IgD-negative memory B cell (primary cell): ENCODE measurements around the gene BICD1. TPM values are rescaled to one million over a fixed set of nuclear protein-coding genes. Genes with fewer than 3 reads are reported as not detected.

Experiments used
- H3K27ac Mint-ChIP-seq, 3 donors: one replicate each; pipeline ENCODE4 v1.8.0; 2020 to 2022; ENCODE audit warnings: mild to moderate bottlenecking in 3 of 3, mixed read lengths in 3 of 3, moderate library complexity in 1 of 3
- H3K27me3 Mint-ChIP-seq: one replicate; pipeline ENCODE4 v1.8.0; 2021; ENCODE audit warnings: mixed read lengths
- H3K36me3 Mint-ChIP-seq: one replicate; pipeline ENCODE4 v1.8.0; 2020; ENCODE audit warnings: mild to moderate bottlenecking, mixed read lengths
- H3K4me1 Mint-ChIP-seq, 3 donors: one replicate each; pipeline ENCODE4 v1.8.0; 2020 to 2022; ENCODE audit warnings: mixed read lengths in 3 of 3, mild to moderate bottlenecking in 1 of 3
- H3K4me3 Mint-ChIP-seq, 4 donors: one replicate each; pipeline ENCODE4 v1.8.0; 2020 to 2022; ENCODE audit warnings: mild to moderate bottlenecking in 4 of 4, mixed read lengths in 4 of 4, moderate library complexity in 3 of 4
- H3K9me3 Mint-ChIP-seq, 3 donors: one replicate each; pipeline ENCODE4 v1.8.0; 2020 to 2021; ENCODE audit warnings: mixed read lengths in 3 of 3, mild to moderate bottlenecking in 1 of 3
- polyA plus RNA-seq: library from polyadenylated mRNA; unstranded; fragments of 300-500 nt; fragmentation: Illumina TruSeq; gene quantifications from one replicate; pipeline ENCODE4 v1.2.3, GENCODE V29; 2021

The BICD1 gene
- polyA plus RNA-seq, 1 donor from 2014 or later = 19.9 TPM

DNA sequence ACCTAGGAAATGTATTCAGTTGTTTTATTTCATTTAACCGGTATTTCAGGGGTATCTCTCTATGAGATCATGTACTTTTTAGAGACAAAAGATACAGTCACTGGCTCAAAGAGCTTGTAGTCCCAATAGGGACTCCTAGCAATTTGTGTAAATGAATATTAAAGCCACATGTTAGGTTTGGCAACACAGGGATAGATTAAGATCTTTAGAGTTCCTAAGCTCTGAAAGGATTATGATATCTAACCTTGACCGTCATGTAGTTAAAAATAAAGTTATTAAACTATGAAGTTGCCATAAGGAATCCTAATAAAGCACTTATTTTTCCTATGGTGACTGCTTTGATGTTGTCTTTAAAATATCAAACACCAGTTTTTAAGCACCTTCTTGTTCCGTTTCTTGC is 192.3 kb downstream of the BICD1 start:
- Mint-ChIP-seq H3K27ac (peak overlapping the region in 2 of 3 donors; percentile 11 to 77), H3K4me1 (peaks cover 25 to 26% (median 25%) of the 10 kb centered on the region in 3 donors), H3K9me3 (no peaks in the 10 kb centered on the region), H3K4me3 (peak overlapping the region in 2 of 4 donors; percentile 5 to 41), H3K27me3 (no peaks in the 10 kb centered on the region), H3K36me3 (peaks cover 13% of the 10 kb centered on the region)

DNA sequence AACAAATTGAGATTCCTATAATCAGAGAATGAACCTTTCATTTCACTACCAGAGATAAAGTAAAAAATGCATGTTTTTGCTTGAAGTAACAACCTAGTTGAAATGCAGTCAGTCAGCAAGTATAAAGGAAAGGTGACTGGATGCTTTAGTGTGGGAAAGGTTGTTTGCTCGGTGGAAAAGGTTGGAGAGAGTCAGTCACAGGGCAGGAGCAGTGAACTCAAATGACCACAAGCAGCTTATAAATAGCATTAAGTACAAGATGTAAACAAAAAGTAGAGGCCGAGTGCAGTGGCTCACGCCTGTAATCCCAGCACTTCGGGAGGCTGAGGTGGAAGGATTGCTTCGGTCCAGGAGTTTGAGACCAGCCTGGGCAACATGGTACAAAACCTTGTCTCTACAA is 194.6 kb downstream of the BICD1 start:
- Mint-ChIP-seq H3K27ac (peak overlapping the region in 2 of 3 donors; percentile 26 to 94), H3K27me3 (no peaks in the 10 kb centered on the region), H3K4me1 (peaks cover 25 to 28% (median 27%) of the 10 kb centered on the region in 3 donors), H3K9me3 (no peaks in the 10 kb centered on the region), H3K36me3 (peaks cover 11% of the 10 kb centered on the region), H3K4me3 (peak overlapping the region; percentile 3 to 84 (median 66))

DNA sequence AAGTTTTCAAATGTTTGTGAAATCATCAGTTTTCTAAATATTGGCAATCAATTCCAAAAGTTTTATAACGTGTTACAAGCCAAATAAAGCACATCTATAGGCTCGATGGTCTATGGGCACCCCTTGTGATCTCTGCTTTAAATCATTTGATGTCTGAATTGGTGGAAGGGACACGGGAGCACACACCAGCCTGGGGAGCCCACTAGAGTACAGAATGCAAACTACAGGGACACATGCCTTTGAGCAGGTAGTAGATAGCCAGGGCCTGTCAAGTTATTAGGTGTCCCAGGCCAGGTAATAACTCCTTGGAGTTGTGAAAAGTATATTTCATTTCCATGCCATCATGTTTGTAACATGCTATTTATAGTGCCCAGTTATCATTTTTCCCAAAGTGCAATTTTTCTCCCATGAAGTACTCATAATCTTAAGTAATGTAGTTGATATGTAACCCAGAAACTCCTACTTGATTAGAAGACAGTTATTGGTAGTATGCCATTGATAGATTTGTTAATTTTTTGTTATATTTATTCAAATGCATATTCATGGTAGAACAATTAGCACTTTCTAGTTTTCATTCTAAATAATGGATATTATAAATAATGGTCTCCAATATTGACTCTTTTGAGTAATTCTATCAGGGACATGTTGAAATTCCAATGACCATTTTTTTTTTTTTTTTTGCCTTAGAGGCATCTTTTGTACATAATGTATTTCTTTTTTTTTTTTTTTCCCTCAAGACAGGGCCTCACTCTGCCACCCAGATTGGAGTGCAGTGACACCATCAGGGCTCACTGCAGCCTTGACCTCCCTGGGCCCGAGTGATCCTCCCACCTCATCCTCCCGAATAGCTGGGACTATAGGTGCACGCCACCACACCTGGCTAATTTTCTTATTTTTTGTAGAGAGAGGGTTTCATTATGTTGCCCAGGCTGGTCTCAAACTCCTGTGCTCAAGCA is 195.8 kb downstream of the BICD1 start:
- H3K4me1 Mint-ChIP-seq = peaks cover 19 to 28% (median 24%) of the 10 kb centered on the region in 3 donors
- H3K27ac Mint-ChIP-seq = peak overlapping the region in 2 of 3 donors; percentile 1 to 67

DNA sequence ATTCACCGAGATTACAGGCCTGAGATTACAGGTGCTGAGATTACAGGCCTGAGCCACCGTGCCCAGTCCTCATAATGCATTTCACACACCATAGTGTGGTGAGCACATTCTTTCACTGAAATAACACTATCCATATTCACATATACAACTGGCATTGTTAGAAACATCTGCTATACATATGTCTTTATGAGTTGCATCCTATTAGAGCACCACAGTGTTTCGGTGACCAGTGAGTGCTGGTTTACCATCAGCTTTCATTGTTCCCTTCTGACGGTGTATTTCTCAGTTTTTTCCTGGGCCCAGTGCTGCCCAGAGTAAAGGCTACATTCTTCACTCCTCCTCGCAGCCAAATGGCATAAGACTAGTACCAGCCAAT is 196.5 kb downstream of the BICD1 start:
- peaks cover 19 to 28% (median 24%) of the 10 kb centered on the region in 3 donors for H3K4me1 Mint-ChIP-seq

More for the DNA sequence above, 195.8 kb downstream of the BICD1 start:
- Mint-ChIP-seq H3K27me3 (no peaks in the 10 kb centered on the region), H3K9me3 (no peaks in the 10 kb centered on the region), H3K36me3 (peaks cover 4% of the 10 kb centered on the region), H3K4me3 (peak overlapping the region; percentile 7 to 91 (median 81))

DNA sequence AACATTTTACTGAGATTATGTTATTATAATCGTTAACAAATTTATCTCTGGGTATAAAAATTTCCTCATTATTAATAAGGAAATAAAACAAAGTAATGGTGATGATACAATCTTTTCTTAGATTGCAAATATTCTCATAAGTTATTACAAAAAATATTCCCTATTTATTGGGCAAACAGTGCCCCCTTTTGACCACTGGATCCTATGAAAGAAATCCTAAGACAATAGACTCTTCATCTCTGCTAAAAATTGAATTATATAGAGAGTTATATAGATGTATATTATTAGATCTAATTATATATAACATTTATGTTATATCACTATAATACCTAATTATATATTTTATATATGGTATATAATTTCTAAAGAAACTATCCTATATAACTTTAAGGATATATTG is 198.5 kb downstream of the BICD1 start:
- Mint-ChIP-seq H3K27me3 (no peaks in the 10 kb centered on the region), H3K27ac (no peak overlapping the region), H3K36me3 (peaks cover 2% of the 10 kb centered on the region), H3K9me3 (no peaks in the 10 kb centered on the region), H3K4me3 (no peak overlapping the region), H3K4me1 (peaks cover 14 to 18% (median 15%) of the 10 kb centered on the region in 3 donors)

More for the DNA sequence above, 196.5 kb downstream of the BICD1 start:
- H3K4me3 Mint-ChIP-seq = no peak overlapping the region
- H3K36me3 Mint-ChIP-seq = peaks cover 4% of the 10 kb centered on the region
- H3K9me3 Mint-ChIP-seq = no peaks in the 10 kb centered on the region
- peak overlapping the region in 1 of 3 donors; percentile 10 for H3K27ac Mint-ChIP-seq
- H3K27me3 Mint-ChIP-seq = no peaks in the 10 kb centered on the region

DNA sequence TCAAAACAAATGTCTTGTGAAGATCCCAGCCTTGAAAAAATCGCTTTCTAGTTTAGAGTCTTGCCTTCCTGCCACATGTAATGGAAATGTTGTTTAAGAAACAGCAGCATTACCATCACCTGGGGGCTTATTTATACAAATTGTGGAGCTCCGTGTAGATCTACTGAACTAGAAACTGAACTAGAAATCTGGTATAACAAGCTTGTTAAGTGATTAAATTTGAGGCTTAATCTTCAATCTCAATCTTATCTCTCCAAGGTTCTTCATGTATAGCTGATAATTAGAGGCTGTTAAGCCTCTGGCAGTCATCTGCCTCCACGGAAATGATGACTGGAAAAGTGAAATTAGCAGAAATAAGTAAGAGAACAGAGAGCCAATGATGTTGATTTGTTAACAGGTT is 200.7 kb downstream of the BICD1 start:
- no peaks in the 10 kb centered on the region for H3K27me3 Mint-ChIP-seq
- no peak overlapping the region for H3K27ac Mint-ChIP-seq
- H3K36me3 Mint-ChIP-seq = peaks cover 2% of the 10 kb centered on the region
- no peaks in the 10 kb centered on the region for H3K9me3 Mint-ChIP-seq
- H3K4me1 Mint-ChIP-seq = peaks cover 8 to 10% (median 9%) of the 10 kb centered on the region in 3 donors
- no peak overlapping the region for H3K4me3 Mint-ChIP-seq

DNA sequence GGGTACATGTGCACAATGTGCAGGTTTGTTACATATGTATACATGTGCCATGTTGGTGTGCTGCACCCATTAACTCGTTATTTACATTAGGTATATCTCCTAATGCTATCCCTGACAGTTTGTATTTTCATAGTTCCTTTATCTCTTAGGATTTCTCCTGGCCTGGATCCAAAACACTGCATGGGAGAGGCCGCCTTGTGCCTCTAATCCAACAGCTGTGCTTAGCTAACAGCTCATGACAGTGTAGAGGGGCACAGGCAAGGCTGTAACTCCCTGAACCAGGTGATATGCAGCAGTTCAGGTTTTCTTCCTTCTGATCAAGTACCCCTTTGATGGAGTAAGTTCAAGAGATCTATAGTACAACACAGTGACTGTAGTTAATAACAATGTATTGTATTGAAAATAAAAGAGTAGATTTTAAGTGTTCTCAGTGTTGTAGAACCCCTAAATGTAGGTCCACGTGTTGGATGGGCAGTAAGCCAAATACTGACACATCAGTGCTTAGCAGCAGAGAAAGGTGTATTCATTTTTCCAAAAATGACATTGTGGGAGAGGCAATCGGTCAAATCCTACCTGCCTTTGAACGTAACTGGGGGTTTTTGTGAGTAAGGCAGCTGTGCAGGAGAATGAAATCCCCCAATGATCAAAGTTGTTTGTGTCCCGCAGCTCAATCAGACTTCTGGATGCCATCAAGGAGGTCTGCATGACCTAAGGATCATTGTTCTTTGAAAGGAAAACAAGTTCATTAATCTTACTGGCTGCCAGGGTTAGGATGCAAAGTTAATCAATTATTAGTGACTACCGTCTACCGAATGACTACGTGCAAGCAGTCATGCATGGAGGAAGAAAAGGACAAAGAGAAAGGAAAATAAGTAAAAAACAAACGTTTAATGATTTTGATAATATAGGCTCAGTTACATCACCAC is 203.4 kb downstream of the BICD1 start:
- peaks cover 4 to 7% (median 7%) of the 10 kb centered on the region in 3 donors for H3K4me1 Mint-ChIP-seq
- H3K9me3 Mint-ChIP-seq = no peaks in the 10 kb centered on the region
- no peaks in the 10 kb centered on the region for H3K27me3 Mint-ChIP-seq
- peaks cover 2% of the 10 kb centered on the region for H3K36me3 Mint-ChIP-seq
- no peak overlapping the region for H3K4me3 Mint-ChIP-seq
- H3K27ac Mint-ChIP-seq = peak overlapping the region in 1 of 3 donors; percentile 24

DNA sequence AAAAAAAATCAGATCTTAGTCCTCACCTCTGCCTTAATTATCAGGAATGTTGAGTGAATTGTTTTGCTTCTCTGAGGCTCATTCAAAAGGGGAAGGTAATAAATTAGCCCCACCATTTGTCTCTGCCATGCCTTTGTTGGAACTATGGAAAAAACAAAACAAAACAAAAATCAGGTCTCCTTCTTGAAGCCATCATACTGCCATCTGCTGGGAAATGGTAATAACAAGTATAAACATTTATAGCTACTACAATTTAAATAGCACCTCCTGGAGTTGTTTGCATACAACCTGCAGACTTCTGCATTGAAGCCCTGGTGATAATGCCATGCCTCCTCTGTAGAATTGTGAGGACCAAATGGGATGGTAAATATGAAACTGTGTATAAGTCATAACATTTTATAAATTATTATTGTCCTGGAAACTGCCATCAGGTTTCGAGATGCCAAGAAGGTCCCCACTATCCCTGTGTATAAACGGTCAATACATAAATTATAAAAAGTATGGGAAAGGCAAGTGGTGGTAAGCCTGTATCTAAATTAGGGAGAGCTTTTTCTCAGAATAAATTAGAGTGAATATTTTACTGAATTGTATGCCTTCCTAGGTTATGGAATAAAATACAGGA is 205.5 kb downstream of the BICD1 start:
- Mint-ChIP-seq H3K36me3 (no peaks in the 10 kb centered on the region), H3K27ac (no peak overlapping the region), H3K27me3 (no peaks in the 10 kb centered on the region), H3K9me3 (no peaks in the 10 kb centered on the region), H3K4me1 (peaks cover 4 to 7% (median 5%) of the 10 kb centered on the region in 3 donors), H3K4me3 (no peak overlapping the region)

DNA sequence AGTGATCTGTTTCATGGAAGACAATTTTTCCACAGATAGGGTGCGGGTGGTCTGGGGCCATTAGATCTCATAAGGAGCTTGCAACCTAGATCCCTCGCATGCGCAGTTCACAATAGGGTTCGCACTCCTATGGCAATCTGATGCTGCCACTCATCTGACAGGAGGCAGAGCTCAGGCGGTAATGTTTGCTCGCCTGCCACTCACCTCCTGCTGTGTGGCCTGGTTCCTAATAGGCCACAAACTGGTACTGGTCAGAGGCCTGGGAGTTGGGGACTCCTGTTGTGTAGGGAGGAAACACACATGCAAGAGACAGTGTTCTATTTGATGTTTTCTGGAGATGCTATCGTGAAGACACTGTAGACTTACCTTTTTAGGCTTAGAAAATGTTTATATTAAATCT is 215.7 kb downstream of the BICD1 start:
- H3K27me3 Mint-ChIP-seq = no peaks in the 10 kb centered on the region
- peak overlapping the region in 1 of 3 donors; percentile 67 for H3K27ac Mint-ChIP-seq
- H3K4me1 Mint-ChIP-seq = no peaks in the 10 kb centered on the region
- H3K36me3 Mint-ChIP-seq = peaks cover 3% of the 10 kb centered on the region
- H3K9me3 Mint-ChIP-seq = no peaks in the 10 kb centered on the region
- no peak overlapping the region for H3K4me3 Mint-ChIP-seq

DNA sequence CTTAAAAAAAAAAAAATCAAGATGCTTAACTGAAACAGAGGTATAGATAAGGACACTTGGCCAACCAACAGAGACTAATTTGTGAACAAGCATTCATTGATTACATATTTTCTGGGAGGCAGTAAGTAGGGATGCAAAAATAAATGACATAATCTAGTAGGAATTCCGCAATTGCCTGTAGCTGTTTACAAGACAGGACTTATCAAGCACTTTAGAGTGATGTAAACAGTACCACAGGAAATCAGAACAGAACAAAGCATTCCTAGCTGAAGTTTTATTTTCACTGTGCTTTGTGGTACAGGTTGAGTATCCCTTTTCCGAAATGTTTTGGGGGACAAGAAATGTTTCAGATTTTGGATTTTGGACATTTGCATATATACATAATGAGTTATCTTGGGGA is 224.5 kb downstream of the BICD1 start:
- Mint-ChIP-seq H3K27me3 (no peaks in the 10 kb centered on the region), H3K4me3 (no peak overlapping the region), H3K36me3 (peaks cover 11% of the 10 kb centered on the region), H3K9me3 (no peaks in the 10 kb centered on the region), H3K4me1 (peaks cover 0 to 3% (median 1%) of the 10 kb centered on the region in 3 donors), H3K27ac (no peak overlapping the region)

DNA sequence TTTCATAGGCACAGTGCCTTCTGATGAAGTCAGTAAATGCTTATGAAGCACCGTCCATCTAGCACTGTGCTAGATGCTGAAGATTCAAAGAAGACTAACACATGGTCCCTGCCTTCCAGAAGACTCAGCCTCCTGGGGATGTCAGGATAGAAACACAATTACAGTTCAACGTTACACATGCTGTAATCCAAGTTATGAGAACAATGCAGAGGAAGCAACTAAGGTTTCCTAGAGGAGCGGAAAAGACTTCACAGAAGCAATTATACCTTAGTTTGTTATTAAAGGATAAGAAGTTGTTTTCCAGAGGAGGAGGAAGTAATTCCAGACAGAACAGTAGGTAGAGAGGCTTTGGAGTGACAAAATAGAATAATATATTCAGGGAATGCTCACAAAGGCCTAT is 225.8 kb downstream of the BICD1 start:
- H3K27me3 Mint-ChIP-seq = no peaks in the 10 kb centered on the region
- H3K9me3 Mint-ChIP-seq = no peaks in the 10 kb centered on the region
- H3K4me1 Mint-ChIP-seq = peaks cover 0 to 3% (median 1%) of the 10 kb centered on the region in 3 donors
- no peak overlapping the region for H3K4me3 Mint-ChIP-seq
- H3K27ac Mint-ChIP-seq = no peak overlapping the region
- H3K36me3 Mint-ChIP-seq = peaks cover 9% of the 10 kb centered on the region

DNA sequence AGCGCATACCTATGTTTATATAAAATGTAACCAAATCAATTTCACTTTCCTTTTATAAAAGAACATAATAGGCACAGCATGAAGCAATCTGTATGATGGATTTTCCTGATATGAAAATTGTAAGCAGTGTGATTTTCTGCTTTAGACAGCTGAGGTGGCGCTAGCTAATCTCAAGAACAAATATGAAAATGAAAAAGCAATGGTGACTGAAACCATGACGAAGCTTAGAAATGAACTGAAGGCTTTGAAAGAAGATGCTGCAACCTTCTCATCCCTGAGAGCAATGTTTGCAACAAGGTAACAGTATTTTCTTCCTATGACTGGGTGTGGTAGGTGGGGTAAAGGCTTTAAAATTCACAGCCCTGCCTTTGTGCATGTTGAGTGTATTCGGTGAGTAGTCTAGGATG is 227.7 kb downstream of the BICD1 start:
- Mint-ChIP-seq H3K27ac (peak overlapping the region in 1 of 3 donors; percentile 26), H3K4me3 (no peak overlapping the region), H3K27me3 (no peaks in the 10 kb centered on the region), H3K4me1 (peaks cover 0 to 3% (median 1%) of the 10 kb centered on the region in 3 donors), H3K36me3 (peaks cover 9% of the 10 kb centered on the region), H3K9me3 (no peaks in the 10 kb centered on the region)

DNA sequence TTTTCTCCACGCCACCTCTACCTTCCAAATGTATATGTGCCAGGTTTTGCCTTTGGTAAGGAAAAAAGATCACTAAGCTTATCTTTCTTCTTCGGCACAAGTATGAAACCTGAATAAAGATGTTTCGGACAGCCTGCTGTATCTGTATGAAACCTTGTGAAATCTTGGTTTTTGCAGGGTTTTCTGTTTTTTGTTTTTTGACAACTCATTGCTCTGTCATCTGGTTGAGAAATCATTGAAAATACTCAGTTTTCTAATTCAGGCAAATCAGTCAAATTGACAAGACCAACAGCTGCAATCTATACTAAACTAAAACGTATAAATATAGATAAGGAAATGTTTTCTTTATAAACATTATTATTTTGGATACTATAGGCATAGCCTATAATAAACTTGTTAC is 229.6 kb downstream of the BICD1 start:
- H3K4me1 Mint-ChIP-seq = peaks cover 0 to 3% (median 1%) of the 10 kb centered on the region in 3 donors
- no peaks in the 10 kb centered on the region for H3K9me3 Mint-ChIP-seq
- H3K4me3 Mint-ChIP-seq = no peak overlapping the region
- no peak overlapping the region for H3K27ac Mint-ChIP-seq
- no peaks in the 10 kb centered on the region for H3K27me3 Mint-ChIP-seq
- H3K36me3 Mint-ChIP-seq = peaks cover 7% of the 10 kb centered on the region

DNA sequence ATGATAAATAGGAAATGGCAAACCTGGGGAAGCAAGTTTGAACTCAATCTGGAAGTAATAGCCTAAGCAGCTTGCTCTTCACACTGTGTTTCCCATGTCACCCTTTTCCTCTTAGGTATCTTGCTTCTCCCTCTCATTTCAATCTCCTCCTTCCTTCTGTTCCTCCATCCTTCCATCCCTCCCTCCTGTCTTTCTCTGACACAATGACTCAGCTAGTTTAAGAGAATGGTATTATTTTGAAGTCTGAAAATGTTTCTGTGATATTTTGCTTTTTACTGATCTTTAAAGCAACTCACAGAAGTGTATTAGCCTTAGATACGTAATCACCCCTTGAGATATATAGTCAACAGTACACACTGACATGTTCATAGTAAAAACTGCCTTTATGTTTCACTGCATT is 236.8 kb downstream of the BICD1 start:
- H3K9me3 Mint-ChIP-seq = no peaks in the 10 kb centered on the region
- H3K27me3 Mint-ChIP-seq = no peaks in the 10 kb centered on the region
- H3K4me1 Mint-ChIP-seq = no peaks in the 10 kb centered on the region
- H3K36me3 Mint-ChIP-seq = no peaks in the 10 kb centered on the region
- H3K27ac Mint-ChIP-seq = no peak overlapping the region
- no peak overlapping the region for H3K4me3 Mint-ChIP-seq
